ENCODE results near the gene TMEM213. TPM values are rescaled to one million over a fixed set of nuclear protein-coding genes. Genes with fewer than 3 reads are reported as not detected.

Gene TMEM213
- total RNA-seq, 1 experiment from 2014 or later = not detected

DNA sequence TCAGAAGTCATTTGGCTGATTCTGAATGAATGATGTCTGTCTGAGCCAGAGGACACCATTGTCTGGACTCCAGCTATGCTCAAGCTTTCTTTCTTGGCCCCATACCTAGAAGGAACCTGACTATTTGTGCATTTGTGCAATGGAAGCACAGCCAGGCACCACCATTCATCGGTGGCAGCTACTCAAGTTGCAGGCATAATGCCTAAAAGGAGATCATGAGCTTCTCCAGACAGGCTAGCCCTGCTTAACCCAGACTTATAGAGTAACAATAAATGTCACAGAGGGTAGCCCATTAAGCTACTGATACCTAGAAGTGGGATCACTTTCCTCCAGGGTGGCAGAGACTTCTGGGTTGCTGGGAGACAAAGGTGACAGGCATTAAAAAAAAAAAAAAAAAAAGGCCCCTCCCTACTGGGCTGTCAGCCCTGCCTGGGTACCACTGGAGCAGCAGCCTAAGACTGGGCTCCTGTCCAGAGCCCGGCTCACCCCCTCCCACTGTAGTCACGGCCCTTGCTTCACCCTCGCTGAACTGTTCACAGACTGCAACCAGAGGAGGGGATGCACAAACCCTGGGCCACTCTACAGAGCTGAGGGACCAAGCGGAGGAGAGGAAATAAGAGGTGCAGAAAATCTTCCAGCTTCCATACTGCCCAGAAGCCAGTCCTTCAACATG lies 75.6 kb downstream of the TMEM213 start:
- Histone ChIP-seq H3K9me3 (ENCODE audit: control insufficient read depth in 1 of 2, insufficient read depth in 1 of 2, low read depth in 1 of 2, low read length in 2 of 2) (no peaks in the 10 kb centered on the region), H3K4me2 (ENCODE audit: low read length) (peak overlapping the region; percentile 67), H3K9me2 (ENCODE audit: insufficient read depth) (no peaks in the 10 kb centered on the region), H3K27me3 (ENCODE audit: insufficient read depth, low read length) (no peaks in the 10 kb centered on the region), H3K4me3 (replicated peaks in 1 of 2; ENCODE audit: low read depth in 1 of 2, low read length in 2 of 2) (no peak overlapping the region), H3K27ac (ENCODE audit: low read depth, low read length) (no peak overlapping the region), H3K79me2 (ENCODE audit: insufficient read depth, low read length) (no peaks in the 10 kb centered on the region), H3K4me1 (ENCODE audit: control insufficient read depth in 1 of 2, insufficient read depth in 2 of 2, low read length in 2 of 2) (peaks cover 9 to 16% of the 10 kb centered on the region in 2 experiments), H3K36me3 (ENCODE audit: control insufficient read depth in 1 of 2, insufficient read depth in 2 of 2, low read length in 2 of 2) (0 out of 4 replicates have a peak, but pooled peaks cover 0 to 3% of the 10 kb centered on the region in 2 experiments), H4K20me1 (ENCODE audit: insufficient read depth) (no peaks in the 10 kb centered on the region), H2AFZ (ENCODE audit: low read depth, low read length, poor library complexity, severe bottlenecking) (no peak overlapping the region), H3K9ac (ENCODE audit: low read length) (peak overlapping the region; percentile 11; the same call in 1 of the 2 replicates)
- RAD21 ChIA-PET (ENCODE audit: low non-redundant PET in 1 of 2, low total read pairs in 2 of 2, uncharacterized antibody in 2 of 2, unreplicated experiment in 2 of 2) = interaction anchor here in 1 of 2 experiments (1.3 kb wide), 1 partner anchor 13 kb away, joined by 3 read pairs; no protein-coding TSS in a partner anchor
- intact Hi-C loops (cut with micrococcal nuclease) = no loop called here
- CTCF ChIA-PET = interaction anchor here (0.7 to 1.6 kb wide), 3 partner anchors 13 to 720 kb away, joined by 3 to 12 read pairs (median 4); no protein-coding TSS in a partner anchor
- DNase-seq (ENCODE audit: low read depth, low spot score) = no peak
- POLR2A ChIA-PET = no interaction called here
- peak; percentile 50 for ATAC-seq
- TF ChIP-seq POLR2A (IDR thresholded peaks at IDR 0.05; ENCODE audit: borderline replicate concordance, extremely low read depth, insufficient read depth, insufficient read length) = no peak
- no peak for TF ChIP-seq TCF7L2 (IDR thresholded peaks at IDR 0.05; ENCODE audit: borderline replicate concordance, extremely low read depth, insufficient read depth, insufficient read length)
- no peak for TF ChIP-seq ZFX (IDR thresholded peaks at IDR 0.05)
- TF ChIP-seq, protein P1, sequence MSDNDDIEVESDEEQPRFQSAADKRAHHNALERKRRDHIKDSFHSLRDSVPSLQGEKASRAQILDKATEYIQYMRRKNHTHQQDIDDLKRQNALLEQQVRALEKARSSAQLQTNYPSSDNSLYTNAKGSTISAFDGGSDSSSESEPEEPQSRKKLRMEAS (IDR thresholded peaks at IDR 0.05) = no peak
- no peak for TF ChIP-seq ELF1 (IDR thresholded peaks at IDR 0.05; ENCODE audit: borderline replicate concordance, low read depth)
- no peak for TF ChIP-seq POLR2AphosphoS5 (IDR thresholded peaks at IDR 0.05; ENCODE audit: low read depth, low read length)
- no peak for TF ChIP-seq ZNF274 (IDR thresholded peaks at IDR 0.05; ENCODE audit: low read depth, low read length)
- no peak for TF ChIP-seq JUND (IDR thresholded peaks at IDR 0.05)
- TF ChIP-seq EZH2 (IDR thresholded peaks at IDR 0.05) = no peak
- TF ChIP-seq YY1 (IDR thresholded peaks at IDR 0.05; ENCODE audit: extremely low read depth, insufficient replicate concordance, low read depth, low read length) = no peak
- TF ChIP-seq SIN3A (IDR thresholded peaks at IDR 0.05; ENCODE audit: low read depth) = no peak
- TF ChIP-seq EGR1 (IDR thresholded peaks at IDR 0.05; ENCODE audit: low read depth) = no peak
- TF ChIP-seq CBX3 (IDR thresholded peaks at IDR 0.05; ENCODE audit: low read depth) = no peak
- TF ChIP-seq, protein P2, sequence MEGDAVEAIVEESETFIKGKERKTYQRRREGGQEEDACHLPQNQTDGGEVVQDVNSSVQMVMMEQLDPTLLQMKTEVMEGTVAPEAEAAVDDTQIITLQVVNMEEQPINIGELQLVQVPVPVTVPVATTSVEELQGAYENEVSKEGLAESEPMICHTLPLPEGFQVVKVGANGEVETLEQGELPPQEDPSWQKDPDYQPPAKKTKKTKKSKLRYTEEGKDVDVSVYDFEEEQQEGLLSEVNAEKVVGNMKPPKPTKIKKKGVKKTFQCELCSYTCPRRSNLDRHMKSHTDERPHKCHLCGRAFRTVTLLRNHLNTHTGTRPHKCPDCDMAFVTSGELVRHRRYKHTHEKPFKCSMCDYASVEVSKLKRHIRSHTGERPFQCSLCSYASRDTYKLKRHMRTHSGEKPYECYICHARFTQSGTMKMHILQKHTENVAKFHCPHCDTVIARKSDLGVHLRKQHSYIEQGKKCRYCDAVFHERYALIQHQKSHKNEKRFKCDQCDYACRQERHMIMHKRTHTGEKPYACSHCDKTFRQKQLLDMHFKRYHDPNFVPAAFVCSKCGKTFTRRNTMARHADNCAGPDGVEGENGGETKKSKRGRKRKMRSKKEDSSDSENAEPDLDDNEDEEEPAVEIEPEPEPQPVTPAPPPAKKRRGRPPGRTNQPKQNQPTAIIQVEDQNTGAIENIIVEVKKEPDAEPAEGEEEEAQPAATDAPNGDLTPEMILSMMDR (IDR thresholded peaks at IDR 0.05 in 2 of 3, conservative IDR thresholded peaks at IDR 0.05 in 1 of 3; ENCODE audit: borderline replicate concordance in 1 of 3, insufficient read depth in 1 of 3, low read depth in 2 of 3, low read length in 2 of 3) = no peak
- TF ChIP-seq, protein P3, sequence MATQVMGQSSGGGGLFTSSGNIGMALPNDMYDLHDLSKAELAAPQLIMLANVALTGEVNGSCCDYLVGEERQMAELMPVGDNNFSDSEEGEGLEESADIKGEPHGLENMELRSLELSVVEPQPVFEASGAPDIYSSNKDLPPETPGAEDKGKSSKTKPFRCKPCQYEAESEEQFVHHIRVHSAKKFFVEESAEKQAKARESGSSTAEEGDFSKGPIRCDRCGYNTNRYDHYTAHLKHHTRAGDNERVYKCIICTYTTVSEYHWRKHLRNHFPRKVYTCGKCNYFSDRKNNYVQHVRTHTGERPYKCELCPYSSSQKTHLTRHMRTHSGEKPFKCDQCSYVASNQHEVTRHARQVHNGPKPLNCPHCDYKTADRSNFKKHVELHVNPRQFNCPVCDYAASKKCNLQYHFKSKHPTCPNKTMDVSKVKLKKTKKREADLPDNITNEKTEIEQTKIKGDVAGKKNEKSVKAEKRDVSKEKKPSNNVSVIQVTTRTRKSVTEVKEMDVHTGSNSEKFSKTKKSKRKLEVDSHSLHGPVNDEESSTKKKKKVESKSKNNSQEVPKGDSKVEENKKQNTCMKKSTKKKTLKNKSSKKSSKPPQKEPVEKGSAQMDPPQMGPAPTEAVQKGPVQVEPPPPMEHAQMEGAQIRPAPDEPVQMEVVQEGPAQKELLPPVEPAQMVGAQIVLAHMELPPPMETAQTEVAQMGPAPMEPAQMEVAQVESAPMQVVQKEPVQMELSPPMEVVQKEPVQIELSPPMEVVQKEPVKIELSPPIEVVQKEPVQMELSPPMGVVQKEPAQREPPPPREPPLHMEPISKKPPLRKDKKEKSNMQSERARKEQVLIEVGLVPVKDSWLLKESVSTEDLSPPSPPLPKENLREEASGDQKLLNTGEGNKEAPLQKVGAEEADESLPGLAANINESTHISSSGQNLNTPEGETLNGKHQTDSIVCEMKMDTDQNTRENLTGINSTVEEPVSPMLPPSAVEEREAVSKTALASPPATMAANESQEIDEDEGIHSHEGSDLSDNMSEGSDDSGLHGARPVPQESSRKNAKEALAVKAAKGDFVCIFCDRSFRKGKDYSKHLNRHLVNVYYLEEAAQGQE (IDR thresholded peaks at IDR 0.05; ENCODE audit: low read depth) = no peak
- no peak for TF ChIP-seq FOSL1 (IDR thresholded peaks at IDR 0.05; ENCODE audit: low read depth)
- BruUV-seq (replicated peaks) = no TSS peak
